ENCODE results near the gene GNPTG.

GNPTG gene

DNA sequence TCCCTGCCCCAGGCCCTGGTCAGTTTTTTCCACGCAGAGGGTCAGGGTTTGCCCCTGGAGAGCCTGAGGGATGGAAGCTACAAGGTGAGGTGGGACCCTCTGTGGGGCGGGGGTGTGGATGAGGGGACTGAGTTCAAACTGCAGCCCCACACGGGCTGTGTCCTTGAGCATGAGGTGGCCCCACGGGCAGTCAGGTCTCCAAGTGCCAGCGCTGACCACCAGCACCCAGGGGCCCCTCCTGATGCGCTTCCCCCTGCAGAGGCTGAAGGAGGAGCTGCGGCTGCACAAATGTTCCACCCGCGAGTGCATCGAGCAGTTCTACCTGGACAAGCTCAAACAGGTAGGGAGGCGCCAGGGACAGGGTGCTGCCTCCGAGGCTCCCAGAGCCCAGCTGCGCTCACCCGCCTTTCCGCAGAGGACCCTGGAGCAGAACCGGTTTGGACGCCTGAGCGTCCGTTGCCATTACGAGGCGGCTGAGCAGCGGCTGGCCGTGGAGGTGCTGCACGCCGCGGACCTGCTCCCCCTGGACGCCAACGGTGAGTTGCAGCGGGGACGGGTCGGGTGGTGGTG is 4.4 kb upstream of the GNPTG start:
- Histone ChIP-seq H3K9me3 (ENCODE audit: control insufficient read depth, low read length) (no peaks in the 10 kb centered on the region), H3K9ac (ENCODE audit: low read length) (no peak overlapping the region), H3K4me3 (ENCODE audit: low read length) (no peak overlapping the region), H3K4me1 (ENCODE audit: control insufficient read depth, insufficient read depth, low read length) (peaks cover 22% of the 10 kb centered on the region), H3K36me3 (ENCODE audit: control insufficient read depth, insufficient read depth, low read length) (no peaks in the 10 kb centered on the region), H3K27me3 (ENCODE audit: control insufficient read depth, insufficient read depth, low read length) (no peaks in the 10 kb centered on the region)

DNA sequence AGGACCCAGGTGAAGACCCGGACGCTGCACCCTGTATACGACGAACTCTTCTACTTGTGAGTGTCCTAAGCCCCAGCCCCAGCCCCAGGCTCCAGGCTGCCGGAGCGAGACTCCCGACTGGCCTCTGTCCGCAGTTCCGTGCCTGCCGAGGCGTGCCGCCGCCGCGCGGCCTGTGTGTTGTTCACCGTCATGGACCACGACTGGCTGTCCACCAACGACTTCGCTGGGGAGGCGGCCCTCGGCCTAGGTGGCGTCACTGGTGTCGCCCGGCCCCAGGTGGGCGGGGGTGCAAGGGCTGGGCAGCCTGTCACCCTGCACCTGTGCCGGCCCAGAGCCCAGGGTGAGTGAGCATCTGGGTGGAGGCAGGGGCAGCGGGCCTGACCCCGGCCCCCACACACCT is 3.8 kb upstream of the GNPTG start:
- Histone ChIP-seq H3K4me1 (ENCODE audit: control insufficient read depth, insufficient read depth, low read length) (peaks cover 18% of the 10 kb centered on the region), H3K36me3 (ENCODE audit: control insufficient read depth, insufficient read depth, low read length) (no peaks in the 10 kb centered on the region), H3K27me3 (ENCODE audit: control insufficient read depth, insufficient read depth, low read length) (no peaks in the 10 kb centered on the region), H3K9ac (ENCODE audit: low read length) (no peak overlapping the region), H3K9me3 (ENCODE audit: control insufficient read depth, low read length) (no peaks in the 10 kb centered on the region), H3K4me3 (ENCODE audit: low read length) (no peak overlapping the region)

DNA sequence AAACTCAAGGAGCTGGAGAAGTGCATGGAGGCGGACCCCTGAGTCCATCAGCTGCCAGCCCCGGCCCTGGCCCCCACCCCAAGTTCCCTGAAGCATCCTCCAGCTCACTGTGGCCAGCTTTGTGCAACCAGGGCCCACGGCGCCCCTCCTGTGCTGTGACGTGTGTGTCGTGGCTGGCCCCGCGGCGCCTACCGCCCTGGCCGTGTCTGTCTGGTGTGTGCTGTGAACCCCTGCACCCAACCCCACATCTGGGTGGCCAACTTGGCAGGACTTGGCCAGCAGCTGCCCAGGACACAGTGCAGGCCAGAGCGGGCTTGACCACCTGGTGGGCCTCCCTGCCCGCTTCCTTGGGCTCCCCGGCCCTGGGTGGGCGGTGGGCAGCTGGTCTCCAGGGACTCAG is 3.3 kb upstream of the GNPTG start:
- H3K4me3 ChIP-seq (ENCODE audit: low read length) = no peak overlapping the region
- H3K4me1 ChIP-seq (ENCODE audit: control insufficient read depth, insufficient read depth, low read length) = peaks cover 15% of the 10 kb centered on the region
- H3K27me3 ChIP-seq (ENCODE audit: control insufficient read depth, insufficient read depth, low read length) = no peaks in the 10 kb centered on the region
- no peaks in the 10 kb centered on the region for H3K36me3 ChIP-seq (ENCODE audit: control insufficient read depth, insufficient read depth, low read length)
- no peaks in the 10 kb centered on the region for H3K9me3 ChIP-seq (ENCODE audit: control insufficient read depth, low read length)
- no peak overlapping the region for H3K9ac ChIP-seq (ENCODE audit: low read length)

GRCh38 chr16:1348926-1349325 is 2.8 kb upstream of the GNPTG start:
- no peak overlapping the region for H3K9ac ChIP-seq (ENCODE audit: low read length)
- H3K4me3 ChIP-seq (ENCODE audit: low read length) = no peak overlapping the region
- no peaks in the 10 kb centered on the region for H3K36me3 ChIP-seq (ENCODE audit: control insufficient read depth, insufficient read depth, low read length)
- no peaks in the 10 kb centered on the region for H3K9me3 ChIP-seq (ENCODE audit: control insufficient read depth, low read length)
- no peaks in the 10 kb centered on the region for H3K27me3 ChIP-seq (ENCODE audit: control insufficient read depth, insufficient read depth, low read length)
- peaks cover 12% of the 10 kb centered on the region for H3K4me1 ChIP-seq (ENCODE audit: control insufficient read depth, insufficient read depth, low read length)

DNA sequence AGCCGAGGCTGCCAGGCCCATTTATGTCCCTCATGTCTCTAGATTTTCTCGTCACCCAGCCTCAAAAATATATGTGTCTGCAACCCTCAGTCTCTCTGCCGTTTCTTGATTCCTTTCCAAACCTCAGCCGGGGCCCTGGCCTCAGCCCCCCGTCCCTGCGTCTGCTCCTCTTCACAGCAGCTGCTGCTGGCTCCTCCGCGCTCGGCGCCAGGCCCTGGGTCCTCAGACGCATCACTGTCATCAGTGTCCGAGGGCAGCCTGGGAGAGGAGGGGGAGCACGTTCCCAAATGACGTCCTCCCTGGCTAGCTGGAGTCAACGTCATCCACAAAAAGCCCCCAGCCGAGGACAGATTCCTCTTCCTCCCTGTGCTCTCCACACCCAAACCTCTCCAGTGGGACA is 2.4 kb upstream of the GNPTG start:
- no peaks in the 10 kb centered on the region for H3K27me3 ChIP-seq (ENCODE audit: control insufficient read depth, insufficient read depth, low read length)
- H3K9me3 ChIP-seq (ENCODE audit: control insufficient read depth, low read length) = no peaks in the 10 kb centered on the region
- H3K4me3 ChIP-seq (ENCODE audit: low read length) = no peak overlapping the region
- no peak overlapping the region for H3K9ac ChIP-seq (ENCODE audit: low read length)
- H3K4me1 ChIP-seq (ENCODE audit: control insufficient read depth, insufficient read depth, low read length) = peaks cover 12% of the 10 kb centered on the region
- no peaks in the 10 kb centered on the region for H3K36me3 ChIP-seq (ENCODE audit: control insufficient read depth, insufficient read depth, low read length)

GRCh38 chr16:1349951-1350350 is 1.8 kb upstream of the GNPTG start:
- H3K4me3 ChIP-seq (ENCODE audit: low read length) = no peak overlapping the region

DNA sequence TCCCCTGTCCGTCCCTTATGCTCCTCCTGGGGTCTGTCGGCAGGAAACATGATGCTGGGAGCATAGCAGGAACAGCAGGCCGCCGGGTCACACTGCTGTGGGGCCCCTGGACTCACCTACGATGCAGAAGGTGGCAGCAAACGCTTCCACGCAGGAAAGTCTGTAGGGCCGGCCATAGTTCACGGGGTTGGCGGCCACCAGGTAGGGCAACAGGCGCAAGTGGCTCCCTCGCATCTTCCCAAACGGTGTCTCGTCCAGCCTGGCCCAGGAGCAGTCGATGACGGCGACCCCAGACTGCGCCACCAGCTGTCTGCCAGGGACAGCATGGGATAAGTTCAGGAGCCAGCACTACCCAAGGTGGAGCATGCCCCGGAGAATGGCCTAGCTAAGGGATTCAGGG is 1.0 kb upstream of the GNPTG start:
- Histone ChIP-seq H3K27me3 (ENCODE audit: control insufficient read depth, insufficient read depth, low read length) (no peaks in the 10 kb centered on the region), H3K9ac (ENCODE audit: low read length) (peak overlapping the region; percentile 73), H3K36me3 (ENCODE audit: control insufficient read depth, insufficient read depth, low read length) (no peaks in the 10 kb centered on the region), H3K4me1 (ENCODE audit: control insufficient read depth, insufficient read depth, low read length) (peaks cover 12% of the 10 kb centered on the region), H3K4me3 (ENCODE audit: low read length) (peak overlapping the region; percentile 66), H3K9me3 (ENCODE audit: control insufficient read depth, low read length) (no peaks in the 10 kb centered on the region)

More at GRCh38 chr16:1349951-1350350, 1.8 kb upstream of the GNPTG start:
- Histone ChIP-seq H3K4me1 (ENCODE audit: control insufficient read depth, insufficient read depth, low read length) (peaks cover 12% of the 10 kb centered on the region), H3K9me3 (ENCODE audit: control insufficient read depth, low read length) (no peaks in the 10 kb centered on the region), H3K9ac (ENCODE audit: low read length) (no peak overlapping the region), H3K27me3 (ENCODE audit: control insufficient read depth, insufficient read depth, low read length) (no peaks in the 10 kb centered on the region), H3K36me3 (ENCODE audit: control insufficient read depth, insufficient read depth, low read length) (no peaks in the 10 kb centered on the region)

GRCh38 chr16:1351215-1351581 is 533 bp upstream of the GNPTG start:
- no peaks in the 10 kb centered on the region for H3K36me3 ChIP-seq (ENCODE audit: control insufficient read depth, insufficient read depth, low read length)
- H3K9me3 ChIP-seq (ENCODE audit: control insufficient read depth, low read length) = no peaks in the 10 kb centered on the region
- H3K4me3 ChIP-seq (ENCODE audit: low read length) = peak overlapping the region; percentile 66
- H3K27me3 ChIP-seq (ENCODE audit: control insufficient read depth, insufficient read depth, low read length) = no peaks in the 10 kb centered on the region
- peak overlapping the region; percentile 73 for H3K9ac ChIP-seq (ENCODE audit: low read length)
- peaks cover 12% of the 10 kb centered on the region for H3K4me1 ChIP-seq (ENCODE audit: control insufficient read depth, insufficient read depth, low read length)

DNA sequence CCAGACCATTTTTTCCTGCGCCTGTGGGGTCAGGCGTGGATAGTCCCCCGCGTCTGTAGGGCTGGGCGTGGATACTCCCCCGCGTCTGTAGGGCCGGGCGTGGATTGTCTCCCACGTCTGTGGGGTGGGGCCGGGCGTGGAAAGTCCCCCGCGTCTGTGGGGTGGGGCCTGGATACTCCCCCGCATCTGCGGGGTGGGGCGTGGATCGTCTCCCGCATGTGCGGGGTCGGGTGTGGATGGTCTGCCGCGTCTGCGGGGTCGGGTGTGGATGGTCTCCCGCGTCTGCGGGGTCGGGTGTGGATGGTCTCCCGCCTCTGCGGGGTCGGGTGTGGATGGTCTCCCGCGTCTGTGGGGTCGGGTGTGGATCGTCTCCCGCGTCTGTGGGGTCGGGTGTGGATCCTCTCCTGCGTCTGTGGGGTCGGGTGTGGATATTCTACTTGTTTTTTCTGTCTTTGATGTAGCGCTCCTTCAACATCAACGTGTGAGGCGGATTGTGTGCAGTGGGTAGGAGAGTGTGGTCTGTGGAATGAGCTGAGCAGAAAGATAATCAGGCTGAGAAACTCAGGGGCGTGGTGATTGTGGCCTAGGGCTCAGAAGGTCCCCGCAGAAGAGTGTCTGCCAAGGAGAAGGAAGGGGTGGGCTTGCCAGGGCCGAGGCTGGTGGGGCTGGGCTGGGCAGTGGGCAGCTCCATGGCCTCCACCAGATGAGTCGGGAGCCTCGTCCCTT is 3.2 kb downstream of the GNPTG start:
- Histone ChIP-seq H3K36me3 (ENCODE audit: control insufficient read depth, insufficient read depth, low read length) (no peaks in the 10 kb centered on the region), H3K4me1 (ENCODE audit: control insufficient read depth, insufficient read depth, low read length) (peaks cover 12% of the 10 kb centered on the region), H3K9me3 (ENCODE audit: control insufficient read depth, low read length) (no peaks in the 10 kb centered on the region), H3K4me3 (ENCODE audit: low read length) (no peak overlapping the region), H3K9ac (ENCODE audit: low read length) (no peak overlapping the region), H3K27me3 (ENCODE audit: control insufficient read depth, insufficient read depth, low read length) (no peaks in the 10 kb centered on the region)

- H3K36me3 ChIP-seq (ENCODE audit: control insufficient read depth, insufficient read depth, low read length) = no peaks in the 10 kb centered on the region
- no peak overlapping the region for H3K4me3 ChIP-seq (ENCODE audit: low read length)
- H3K9me3 ChIP-seq (ENCODE audit: control insufficient read depth, low read length) = no peaks in the 10 kb centered on the region
- no peaks in the 10 kb centered on the region for H3K27me3 ChIP-seq (ENCODE audit: control insufficient read depth, insufficient read depth, low read length)
- no peak overlapping the region for H3K9ac ChIP-seq (ENCODE audit: low read length)
- H3K4me1 ChIP-seq (ENCODE audit: control insufficient read depth, insufficient read depth, low read length) = peaks cover 7% of the 10 kb centered on the region
Measured at GRCh38 chr16:1355591-1355990, 3.9 kb downstream of the GNPTG start.

DNA sequence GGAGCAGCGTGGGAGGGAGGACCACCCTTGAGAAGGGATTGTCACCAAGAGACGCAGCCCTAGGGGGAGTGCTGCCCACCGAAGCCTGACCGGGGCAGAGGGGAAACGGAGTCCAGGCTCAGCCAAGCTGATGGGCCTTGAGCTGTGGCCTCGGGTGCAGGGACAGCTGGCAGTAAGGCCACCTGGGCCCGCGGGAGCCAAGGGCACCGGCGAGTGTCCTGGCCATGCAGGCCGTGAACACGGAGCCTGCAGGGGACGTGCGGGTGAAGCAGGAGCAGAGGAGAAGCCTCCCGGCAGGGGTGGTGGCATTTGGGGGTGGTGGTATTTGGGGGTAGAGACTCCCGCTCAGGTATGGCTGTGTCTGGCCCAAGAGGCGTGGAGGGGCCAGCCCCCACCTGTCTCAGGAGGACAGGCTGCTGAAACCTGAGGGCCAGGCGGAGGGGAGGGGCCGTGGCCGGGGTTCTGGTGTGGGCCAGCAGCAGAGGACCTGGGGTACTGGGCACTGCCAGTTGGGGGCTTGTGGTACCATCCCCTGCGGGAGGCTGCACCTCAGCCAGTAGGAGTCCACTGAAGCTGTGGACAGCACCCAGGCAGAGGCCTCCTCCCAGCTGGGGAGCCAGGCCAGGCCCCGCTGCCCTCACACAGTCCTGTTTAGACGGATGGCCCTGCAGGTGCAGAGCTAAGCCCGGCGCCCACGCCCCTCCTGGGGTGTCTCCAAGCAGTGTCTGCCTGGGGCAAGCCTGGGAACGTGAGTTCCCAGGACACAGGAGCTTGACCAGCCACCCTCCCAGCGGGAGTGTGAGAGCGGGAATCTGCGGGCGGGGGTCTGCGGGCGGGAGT is 4.5 kb downstream of the GNPTG start:
- Histone ChIP-seq H3K4me1 (ENCODE audit: control insufficient read depth, insufficient read depth, low read length) (peaks cover under 1% of the 10 kb centered on the region), H3K9me3 (ENCODE audit: control insufficient read depth, low read length) (no peaks in the 10 kb centered on the region), H3K9ac (ENCODE audit: low read length) (no peak overlapping the region), H3K27me3 (ENCODE audit: control insufficient read depth, insufficient read depth, low read length) (no peaks in the 10 kb centered on the region), H3K4me3 (ENCODE audit: low read length) (no peak overlapping the region), H3K36me3 (ENCODE audit: control insufficient read depth, insufficient read depth, low read length) (no peaks in the 10 kb centered on the region)

GRCh38 chr16:1357906-1358566 is 6.3 kb downstream of the GNPTG start:
- no peak overlapping the region for H3K4me3 ChIP-seq (ENCODE audit: low read length)
- no peaks in the 10 kb centered on the region for H3K36me3 ChIP-seq (ENCODE audit: control insufficient read depth, insufficient read depth, low read length)
- no peaks in the 10 kb centered on the region for H3K4me1 ChIP-seq (ENCODE audit: control insufficient read depth, insufficient read depth, low read length)
- no peaks in the 10 kb centered on the region for H3K27me3 ChIP-seq (ENCODE audit: control insufficient read depth, insufficient read depth, low read length)
- H3K9ac ChIP-seq (ENCODE audit: low read length) = no peak overlapping the region
- H3K9me3 ChIP-seq (ENCODE audit: control insufficient read depth, low read length) = no peaks in the 10 kb centered on the region
